ENCODE data around the gene EXOC3L1.

Gene EXOC3L1

DNA sequence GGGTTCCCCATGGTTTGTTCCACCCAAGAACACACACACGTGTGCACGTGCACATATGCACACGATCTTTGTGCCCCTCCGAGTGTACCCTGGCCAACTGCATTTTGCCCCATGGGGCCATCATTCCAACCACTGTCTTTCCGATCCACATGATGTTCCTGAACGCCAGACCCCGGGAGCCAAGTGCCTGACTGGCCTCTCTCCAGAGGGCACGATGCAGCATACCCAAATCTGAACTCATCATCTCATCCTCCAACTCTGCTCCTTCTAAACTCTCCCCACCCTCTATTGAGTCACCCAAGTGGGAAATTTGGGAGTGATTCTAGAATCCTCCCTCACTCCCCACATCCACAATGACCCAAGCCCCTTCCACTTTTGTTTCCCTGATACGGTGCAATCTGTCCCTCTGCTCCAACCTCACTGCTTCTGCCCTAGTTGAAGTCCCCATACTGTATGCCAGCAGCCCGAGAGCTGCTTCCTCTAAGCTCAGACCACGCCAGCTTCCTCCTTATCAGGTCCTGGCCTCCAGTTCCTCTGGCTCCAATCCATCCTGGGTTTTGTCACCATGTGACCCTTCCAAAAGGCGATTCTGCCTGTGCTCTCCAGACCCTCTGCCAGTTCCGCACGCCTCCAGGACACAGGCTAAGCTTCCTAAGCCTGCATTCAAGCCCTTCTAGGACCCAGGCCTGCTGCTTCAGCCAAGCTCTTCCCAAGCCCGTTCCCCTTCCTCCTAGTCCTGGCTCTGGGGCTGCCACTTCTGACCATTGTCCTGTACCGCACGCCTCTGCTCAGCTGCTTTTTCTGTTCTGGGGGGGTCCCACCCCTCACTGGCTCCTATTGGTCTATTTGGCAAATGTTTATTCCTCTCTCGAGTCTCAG is 26.9 kb upstream of the EXOC3L1 start (continued):
- TF ChIP-seq, protein P1, sequence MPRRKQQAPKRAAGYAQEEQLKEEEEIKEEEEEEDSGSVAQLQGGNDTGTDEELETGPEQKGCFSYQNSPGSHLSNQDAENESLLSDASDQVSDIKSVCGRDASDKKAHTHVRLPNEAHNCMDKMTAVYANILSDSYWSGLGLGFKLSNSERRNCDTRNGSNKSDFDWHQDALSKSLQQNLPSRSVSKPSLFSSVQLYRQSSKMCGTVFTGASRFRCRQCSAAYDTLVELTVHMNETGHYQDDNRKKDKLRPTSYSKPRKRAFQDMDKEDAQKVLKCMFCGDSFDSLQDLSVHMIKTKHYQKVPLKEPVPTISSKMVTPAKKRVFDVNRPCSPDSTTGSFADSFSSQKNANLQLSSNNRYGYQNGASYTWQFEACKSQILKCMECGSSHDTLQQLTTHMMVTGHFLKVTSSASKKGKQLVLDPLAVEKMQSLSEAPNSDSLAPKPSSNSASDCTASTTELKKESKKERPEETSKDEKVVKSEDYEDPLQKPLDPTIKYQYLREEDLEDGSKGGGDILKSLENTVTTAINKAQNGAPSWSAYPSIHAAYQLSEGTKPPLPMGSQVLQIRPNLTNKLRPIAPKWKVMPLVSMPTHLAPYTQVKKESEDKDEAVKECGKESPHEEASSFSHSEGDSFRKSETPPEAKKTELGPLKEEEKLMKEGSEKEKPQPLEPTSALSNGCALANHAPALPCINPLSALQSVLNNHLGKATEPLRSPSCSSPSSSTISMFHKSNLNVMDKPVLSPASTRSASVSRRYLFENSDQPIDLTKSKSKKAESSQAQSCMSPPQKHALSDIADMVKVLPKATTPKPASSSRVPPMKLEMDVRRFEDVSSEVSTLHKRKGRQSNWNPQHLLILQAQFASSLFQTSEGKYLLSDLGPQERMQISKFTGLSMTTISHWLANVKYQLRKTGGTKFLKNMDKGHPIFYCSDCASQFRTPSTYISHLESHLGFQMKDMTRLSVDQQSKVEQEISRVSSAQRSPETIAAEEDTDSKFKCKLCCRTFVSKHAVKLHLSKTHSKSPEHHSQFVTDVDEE (CRISPR knock-in tag; IDR thresholded peaks at IDR 0.05) = no peak
- TF ChIP-seq ZFP3 (CRISPR knock-in tag; IDR thresholded peaks at IDR 0.05) (no peak), ARNTL (CRISPR knock-in tag; IDR thresholded peaks at IDR 0.05; ENCODE audit: borderline replicate concordance, low read depth) (no peak), RARB (CRISPR knock-in tag; IDR thresholded peaks at IDR 0.05) (no peak), ISL1 (CRISPR knock-in tag; IDR thresholded peaks at IDR 0.05) (no peak)
- TF ChIP-seq, protein P2, sequence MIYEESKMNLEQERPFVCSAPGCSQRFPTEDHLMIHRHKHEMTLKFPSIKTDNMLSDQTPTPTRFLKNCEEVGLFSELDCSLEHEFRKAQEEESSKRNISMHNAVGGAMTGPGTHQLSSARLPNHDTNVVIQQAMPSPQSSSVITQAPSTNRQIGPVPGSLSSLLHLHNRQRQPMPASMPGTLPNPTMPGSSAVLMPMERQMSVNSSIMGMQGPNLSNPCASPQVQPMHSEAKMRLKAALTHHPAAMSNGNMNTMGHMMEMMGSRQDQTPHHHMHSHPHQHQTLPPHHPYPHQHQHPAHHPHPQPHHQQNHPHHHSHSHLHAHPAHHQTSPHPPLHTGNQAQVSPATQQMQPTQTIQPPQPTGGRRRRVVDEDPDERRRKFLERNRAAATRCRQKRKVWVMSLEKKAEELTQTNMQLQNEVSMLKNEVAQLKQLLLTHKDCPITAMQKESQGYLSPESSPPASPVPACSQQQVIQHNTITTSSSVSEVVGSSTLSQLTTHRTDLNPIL (CRISPR knock-in tag; IDR thresholded peaks at IDR 0.05; ENCODE audit: low read depth) = no peak

DNA sequence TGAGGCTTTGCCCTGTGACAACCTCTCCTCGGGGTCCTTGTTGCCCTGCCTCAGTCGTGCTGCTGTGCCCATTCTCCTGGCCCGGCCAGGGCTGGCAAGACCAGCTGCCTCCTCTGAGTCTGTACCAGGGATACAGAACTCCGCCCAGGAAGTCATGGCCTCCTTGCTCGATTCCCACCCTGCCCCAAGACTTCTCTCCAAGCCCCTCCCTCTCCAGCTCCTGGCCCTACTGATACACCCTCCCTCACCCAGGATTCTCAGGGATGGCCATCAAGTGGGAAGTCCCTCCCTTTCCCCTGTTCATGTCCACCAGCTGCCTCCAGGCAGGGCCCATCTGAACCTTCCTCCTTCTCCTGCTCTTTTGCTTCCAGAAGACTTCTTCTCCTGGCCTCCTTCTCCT is 25.8 kb upstream of the EXOC3L1 start:
- TF ChIP-seq CSRNP3 (CRISPR knock-in tag; IDR thresholded peaks at IDR 0.05) = no peak
- no peak for TF ChIP-seq ZNF8 (CRISPR knock-in tag; IDR thresholded peaks at IDR 0.05)
- no peak for TF ChIP-seq ZFP30 (CRISPR knock-in tag; IDR thresholded peaks at IDR 0.05)
- TF ChIP-seq ZC3H10 (CRISPR knock-in tag; IDR thresholded peaks at IDR 0.05) = no peak
- TF ChIP-seq ISL1 (CRISPR knock-in tag; IDR thresholded peaks at IDR 0.05) = no peak
- TF ChIP-seq ESRRG (CRISPR knock-in tag; IDR thresholded peaks at IDR 0.05) = no peak
- TF ChIP-seq ZNF70 (CRISPR knock-in tag; IDR thresholded peaks at IDR 0.05) = no peak
- TF ChIP-seq, protein P3, sequence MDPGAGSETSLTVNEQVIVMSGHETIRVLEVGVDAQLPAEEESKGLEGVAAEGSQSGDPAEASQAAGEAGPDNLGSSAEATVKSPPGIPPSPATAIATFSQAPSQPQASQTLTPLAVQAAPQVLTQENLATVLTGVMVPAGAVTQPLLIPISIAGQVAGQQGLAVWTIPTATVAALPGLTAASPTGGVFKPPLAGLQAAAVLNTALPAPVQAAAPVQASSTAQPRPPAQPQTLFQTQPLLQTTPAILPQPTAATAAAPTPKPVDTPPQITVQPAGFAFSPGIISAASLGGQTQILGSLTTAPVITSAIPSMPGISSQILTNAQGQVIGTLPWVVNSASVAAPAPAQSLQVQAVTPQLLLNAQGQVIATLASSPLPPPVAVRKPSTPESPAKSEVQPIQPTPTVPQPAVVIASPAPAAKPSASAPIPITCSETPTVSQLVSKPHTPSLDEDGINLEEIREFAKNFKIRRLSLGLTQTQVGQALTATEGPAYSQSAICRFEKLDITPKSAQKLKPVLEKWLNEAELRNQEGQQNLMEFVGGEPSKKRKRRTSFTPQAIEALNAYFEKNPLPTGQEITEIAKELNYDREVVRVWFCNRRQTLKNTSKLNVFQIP (CRISPR knock-in tag; IDR thresholded peaks at IDR 0.05; ENCODE audit: borderline replicate concordance, low read depth) = no peak
- TF ChIP-seq, protein P2 (CRISPR knock-in tag; IDR thresholded peaks at IDR 0.05; ENCODE audit: low read depth) = no peak
- TF ChIP-seq, protein P1 (CRISPR knock-in tag; IDR thresholded peaks at IDR 0.05) = no peak
- no peak for TF ChIP-seq ZFP3 (CRISPR knock-in tag; IDR thresholded peaks at IDR 0.05)
- no peak for ATAC-seq

GRCh38 chr16:67213197-67214019 is 23.5 kb upstream of the EXOC3L1 start:
- TF ChIP-seq ZNF565 (CRISPR knock-in tag; conservative IDR thresholded peaks at IDR 0.05; ENCODE audit: low read depth) = no peak
- no peak for TF ChIP-seq BACH2 (CRISPR knock-in tag; IDR thresholded peaks at IDR 0.05; ENCODE audit: borderline replicate concordance)
- no peak for TF ChIP-seq ZNF8 (CRISPR knock-in tag; IDR thresholded peaks at IDR 0.05)
- no peak for TF ChIP-seq GLIS3 (CRISPR knock-in tag; IDR thresholded peaks at IDR 0.05)
- no peak for TF ChIP-seq CSRNP3 (CRISPR knock-in tag; IDR thresholded peaks at IDR 0.05)
- no peak for TF ChIP-seq ZFP30 (CRISPR knock-in tag; IDR thresholded peaks at IDR 0.05)
- no peak for TF ChIP-seq OSR1 (CRISPR knock-in tag; IDR thresholded peaks at IDR 0.05)
- TF ChIP-seq, protein P2 (CRISPR knock-in tag; IDR thresholded peaks at IDR 0.05; ENCODE audit: low read depth) = no peak
- TF ChIP-seq TCF4 (CRISPR knock-in tag; IDR thresholded peaks at IDR 0.05; ENCODE audit: borderline replicate concordance) = no peak
- TF ChIP-seq SNAI2 (CRISPR knock-in tag; IDR thresholded peaks at IDR 0.05) = no peak
- TF ChIP-seq ARNTL (CRISPR knock-in tag; IDR thresholded peaks at IDR 0.05; ENCODE audit: borderline replicate concordance, low read depth) = no peak
- ATAC-seq = no peak

All from SK-N-SH treated with all-trans-retinoic acid at 6 μM for 48 hours (cell line).